ENCODE results near the gene GRID1. TPM values are rescaled to one million over a fixed set of nuclear protein-coding genes. Genes with fewer than 3 reads are reported as not detected.

The GRID1 gene
- polyA plus RNA-seq, 1 of the 3 experiments (the other 2 are of a cell fraction), result 0.13 TPM

DNA sequence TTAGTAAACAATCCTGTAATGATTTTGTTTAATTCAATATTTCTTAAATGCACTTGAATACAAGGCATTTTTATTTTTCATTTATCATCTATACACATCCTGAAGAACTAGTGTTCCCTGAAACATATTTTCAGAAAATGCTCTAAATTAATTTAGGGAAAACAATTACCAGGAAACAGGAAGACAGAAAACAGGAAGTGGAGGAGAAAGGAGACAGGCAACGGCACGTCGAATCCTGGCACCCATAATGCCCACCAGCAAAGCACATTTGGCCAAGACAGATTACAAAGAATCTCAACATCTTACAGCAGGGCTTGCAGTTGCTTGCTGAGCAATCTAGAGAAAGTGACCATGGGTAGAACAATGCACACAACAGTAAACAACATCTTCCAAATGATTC, 571.1 kb downstream of the GRID1 start:
- Histone ChIP-seq H3K4me2 (no peak overlapping the region), H3K9me2 (no peaks in the 10 kb centered on the region; the same call in 1 of the 2 replicates), H3K27ac (ENCODE audit: low read depth in 2 of 2, low read length in 1 of 2) (no peak overlapping the region), H2AFZ (ENCODE audit: low read depth) (no peak overlapping the region), H3K79me2 (ENCODE audit: insufficient read depth) (no peaks in the 10 kb centered on the region), H3K9me3 (no peaks in the 10 kb centered on the region; the same call in 1 of the 2 replicates), H3K4me3 (ENCODE audit: low read depth in 2 of 2, low read length in 1 of 2) (no peak overlapping the region), H3K36me3 (replicated peaks in 1 of 2; ENCODE audit: control insufficient read depth in 1 of 2, insufficient read depth in 2 of 2, low read length in 1 of 2) (no peaks in the 10 kb centered on the region), H3F3A (replicated peaks; ENCODE audit: insufficient read depth) (no peaks in the 10 kb centered on the region), H3K9ac (no peak overlapping the region), H3K27me3 (ENCODE audit: insufficient read depth) (no peaks in the 10 kb centered on the region), H4K20me1 (ENCODE audit: insufficient read depth) (no peaks in the 10 kb centered on the region), H3K4me1 (ENCODE audit: control insufficient read depth in 1 of 2, insufficient read depth in 2 of 2, low read depth in 1 of 2, low read length in 1 of 2) (no peaks in the 10 kb centered on the region; a peak in 2 of 4 replicates)
- POLR2A ChIA-PET, result no interaction called here
- 50% methylated on average over 3 of the region's 3 CpGs for WGBS (ENCODE audit: low lambda C conversion rate)
- TF ChIP-seq, protein P1, sequence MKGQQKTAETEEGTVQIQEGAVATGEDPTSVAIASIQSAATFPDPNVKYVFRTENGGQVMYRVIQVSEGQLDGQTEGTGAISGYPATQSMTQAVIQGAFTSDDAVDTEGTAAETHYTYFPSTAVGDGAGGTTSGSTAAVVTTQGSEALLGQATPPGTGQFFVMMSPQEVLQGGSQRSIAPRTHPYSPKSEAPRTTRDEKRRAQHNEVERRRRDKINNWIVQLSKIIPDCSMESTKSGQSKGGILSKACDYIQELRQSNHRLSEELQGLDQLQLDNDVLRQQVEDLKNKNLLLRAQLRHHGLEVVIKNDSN (IDR thresholded peaks at IDR 0.05; ENCODE audit: borderline replicate concordance, low read depth), result no peak
- no peak for TF ChIP-seq NFIC (IDR thresholded peaks at IDR 0.05; ENCODE audit: borderline replicate concordance)
- TF ChIP-seq RFX5 (IDR thresholded peaks at IDR 0.05; ENCODE audit: low read length), result no peak
- TF ChIP-seq FOSL2 (IDR thresholded peaks at IDR 0.05; ENCODE audit: borderline replicate concordance, low read depth), result no peak
- TF ChIP-seq, protein P2, sequence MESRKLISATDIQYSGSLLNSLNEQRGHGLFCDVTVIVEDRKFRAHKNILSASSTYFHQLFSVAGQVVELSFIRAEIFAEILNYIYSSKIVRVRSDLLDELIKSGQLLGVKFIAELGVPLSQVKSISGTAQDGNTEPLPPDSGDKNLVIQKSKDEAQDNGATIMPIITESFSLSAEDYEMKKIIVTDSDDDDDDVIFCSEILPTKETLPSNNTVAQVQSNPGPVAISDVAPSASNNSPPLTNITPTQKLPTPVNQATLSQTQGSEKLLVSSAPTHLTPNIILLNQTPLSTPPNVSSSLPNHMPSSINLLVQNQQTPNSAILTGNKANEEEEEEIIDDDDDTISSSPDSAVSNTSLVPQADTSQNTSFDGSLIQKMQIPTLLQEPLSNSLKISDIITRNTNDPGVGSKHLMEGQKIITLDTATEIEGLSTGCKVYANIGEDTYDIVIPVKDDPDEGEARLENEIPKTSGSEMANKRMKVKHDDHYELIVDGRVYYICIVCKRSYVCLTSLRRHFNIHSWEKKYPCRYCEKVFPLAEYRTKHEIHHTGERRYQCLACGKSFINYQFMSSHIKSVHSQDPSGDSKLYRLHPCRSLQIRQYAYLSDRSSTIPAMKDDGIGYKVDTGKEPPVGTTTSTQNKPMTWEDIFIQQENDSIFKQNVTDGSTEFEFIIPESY (IDR thresholded peaks at IDR 0.05; ENCODE audit: borderline replicate concordance, low read depth), result no peak
- TF ChIP-seq, protein P3, sequence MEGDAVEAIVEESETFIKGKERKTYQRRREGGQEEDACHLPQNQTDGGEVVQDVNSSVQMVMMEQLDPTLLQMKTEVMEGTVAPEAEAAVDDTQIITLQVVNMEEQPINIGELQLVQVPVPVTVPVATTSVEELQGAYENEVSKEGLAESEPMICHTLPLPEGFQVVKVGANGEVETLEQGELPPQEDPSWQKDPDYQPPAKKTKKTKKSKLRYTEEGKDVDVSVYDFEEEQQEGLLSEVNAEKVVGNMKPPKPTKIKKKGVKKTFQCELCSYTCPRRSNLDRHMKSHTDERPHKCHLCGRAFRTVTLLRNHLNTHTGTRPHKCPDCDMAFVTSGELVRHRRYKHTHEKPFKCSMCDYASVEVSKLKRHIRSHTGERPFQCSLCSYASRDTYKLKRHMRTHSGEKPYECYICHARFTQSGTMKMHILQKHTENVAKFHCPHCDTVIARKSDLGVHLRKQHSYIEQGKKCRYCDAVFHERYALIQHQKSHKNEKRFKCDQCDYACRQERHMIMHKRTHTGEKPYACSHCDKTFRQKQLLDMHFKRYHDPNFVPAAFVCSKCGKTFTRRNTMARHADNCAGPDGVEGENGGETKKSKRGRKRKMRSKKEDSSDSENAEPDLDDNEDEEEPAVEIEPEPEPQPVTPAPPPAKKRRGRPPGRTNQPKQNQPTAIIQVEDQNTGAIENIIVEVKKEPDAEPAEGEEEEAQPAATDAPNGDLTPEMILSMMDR (IDR thresholded peaks at IDR 0.05), result no peak
- TF ChIP-seq EP300 (IDR thresholded peaks at IDR 0.05; ENCODE audit: borderline replicate concordance in 1 of 2, low read depth in 1 of 2, low read length in 1 of 2), result no peak
- no peak for TF ChIP-seq JUND (IDR thresholded peaks at IDR 0.05)
- no peak for TF ChIP-seq GABPA (IDR thresholded peaks at IDR 0.05; ENCODE audit: low read depth)
- no peak for TF ChIP-seq ELF1 (IDR thresholded peaks at IDR 0.05)
- no peak for TF ChIP-seq MXI1 (IDR thresholded peaks at IDR 0.05; ENCODE audit: low read depth, low read length)
- no peak for TF ChIP-seq EZH2phosphoT487 (IDR thresholded peaks at IDR 0.05; ENCODE audit: borderline replicate concordance, low read depth)
- TF ChIP-seq RXRA (IDR thresholded peaks at IDR 0.05; ENCODE audit: borderline replicate concordance, low read depth), result no peak
- DNase-seq, result no peak
- CTCF ChIA-PET, result no interaction called here

DNA sequence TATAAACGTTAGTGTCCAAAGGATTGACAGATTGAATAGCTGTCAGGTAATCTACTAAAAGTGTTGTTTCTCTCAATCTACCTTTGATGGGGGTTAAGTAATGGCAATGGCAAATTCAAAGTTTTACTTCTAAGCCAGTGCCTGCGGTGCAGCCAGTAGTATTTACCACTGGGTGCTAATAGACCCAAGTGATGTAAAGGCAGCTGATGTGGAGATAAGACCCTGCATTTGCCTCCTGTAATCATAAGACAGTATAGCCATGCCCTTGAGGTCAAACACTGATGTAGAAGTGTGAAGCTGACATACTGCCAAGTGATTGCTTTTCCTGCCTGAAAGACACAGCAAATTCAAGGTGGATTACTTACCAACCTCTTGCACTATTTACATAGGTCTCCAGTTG, 572.0 kb downstream of the GRID1 start:
- H3K79me2 ChIP-seq (ENCODE audit: insufficient read depth), result no peaks in the 10 kb centered on the region
- H3K9ac ChIP-seq, result no peak overlapping the region
- WGBS (ENCODE audit: low lambda C conversion rate), result 14% methylated on average over 2 of the region's 2 CpGs
- POLR2A ChIA-PET, result no interaction called here
- no peak overlapping the region for H3K4me2 ChIP-seq
- H3K27me3 ChIP-seq (ENCODE audit: insufficient read depth), result no peaks in the 10 kb centered on the region
- TF ChIP-seq NRF1 (IDR thresholded peaks at IDR 0.05; ENCODE audit: low read depth, low read length) (no peak), SMC3 (IDR thresholded peaks at IDR 0.05; ENCODE audit: low read depth, low read length) (no peak), TAF1 (IDR thresholded peaks at IDR 0.05; ENCODE audit: borderline replicate concordance, low read depth, low read length) (no peak), TCF12 (IDR thresholded peaks at IDR 0.05) (no peak), NFIC (IDR thresholded peaks at IDR 0.05; ENCODE audit: borderline replicate concordance) (no peak), EZH2phosphoT487 (IDR thresholded peaks at IDR 0.05; ENCODE audit: borderline replicate concordance, low read depth) (no peak), EP300 (IDR thresholded peaks at IDR 0.05; ENCODE audit: borderline replicate concordance in 1 of 2, low read depth in 1 of 2, low read length in 1 of 2) (no peak), RAD21 (IDR thresholded peaks at IDR 0.05; ENCODE audit: low read length) (no peak), RFX5 (IDR thresholded peaks at IDR 0.05; ENCODE audit: low read length) (no peak), ELF1 (IDR thresholded peaks at IDR 0.05) (no peak), MXI1 (IDR thresholded peaks at IDR 0.05; ENCODE audit: low read depth, low read length) (no peak)
- TF ChIP-seq, protein P2 (IDR thresholded peaks at IDR 0.05; ENCODE audit: borderline replicate concordance, low read depth), result no peak
- TF ChIP-seq, protein P4, sequence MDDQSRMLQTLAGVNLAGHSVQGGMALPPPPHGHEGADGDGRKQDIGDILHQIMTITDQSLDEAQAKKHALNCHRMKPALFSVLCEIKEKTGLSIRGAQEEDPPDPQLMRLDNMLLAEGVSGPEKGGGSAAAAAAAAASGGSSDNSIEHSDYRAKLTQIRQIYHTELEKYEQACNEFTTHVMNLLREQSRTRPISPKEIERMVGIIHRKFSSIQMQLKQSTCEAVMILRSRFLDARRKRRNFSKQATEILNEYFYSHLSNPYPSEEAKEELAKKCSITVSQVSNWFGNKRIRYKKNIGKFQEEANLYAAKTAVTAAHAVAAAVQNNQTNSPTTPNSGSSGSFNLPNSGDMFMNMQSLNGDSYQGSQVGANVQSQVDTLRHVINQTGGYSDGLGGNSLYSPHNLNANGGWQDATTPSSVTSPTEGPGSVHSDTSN (IDR thresholded peaks at IDR 0.05), result no peak
- TF ChIP-seq, protein P1 (IDR thresholded peaks at IDR 0.05; ENCODE audit: borderline replicate concordance, low read depth), result no peak
- no peaks in the 10 kb centered on the region for H4K20me1 ChIP-seq (ENCODE audit: insufficient read depth)
- CTCF ChIA-PET, result no interaction called here
- H3K4me3 ChIP-seq (ENCODE audit: low read depth in 2 of 2, low read length in 1 of 2), result no peak overlapping the region
- no peak for DNase-seq
- no peaks in the 10 kb centered on the region; the same call in 1 of the 2 replicates for H3K9me3 ChIP-seq
- no peaks in the 10 kb centered on the region for H3K36me3 ChIP-seq (replicated peaks in 1 of 2; ENCODE audit: control insufficient read depth in 1 of 2, insufficient read depth in 2 of 2, low read length in 1 of 2)
- no peak overlapping the region for H3K27ac ChIP-seq (ENCODE audit: low read depth in 2 of 2, low read length in 1 of 2)
- no peak overlapping the region for H2AFZ ChIP-seq (ENCODE audit: low read depth)
- no peaks in the 10 kb centered on the region for H3K9me2 ChIP-seq
- H3K4me1 ChIP-seq (ENCODE audit: control insufficient read depth in 1 of 2, insufficient read depth in 2 of 2, low read depth in 1 of 2, low read length in 1 of 2), result no peaks in the 10 kb centered on the region; a peak in 2 of 4 replicates
- no peaks in the 10 kb centered on the region for H3F3A ChIP-seq (replicated peaks; ENCODE audit: insufficient read depth)
